ENCODE data around the gene ING3. TPM values are rescaled to one million over a fixed set of nuclear protein-coding genes. Genes with fewer than 3 reads are reported as not detected.

The ING3 gene
- total and polyA plus RNA-seq, 2 donors (not counting 3 experiments of a cell fraction or from before 2014, with no cell fraction given), result 8.7 to 19.6 TPM

DNA sequence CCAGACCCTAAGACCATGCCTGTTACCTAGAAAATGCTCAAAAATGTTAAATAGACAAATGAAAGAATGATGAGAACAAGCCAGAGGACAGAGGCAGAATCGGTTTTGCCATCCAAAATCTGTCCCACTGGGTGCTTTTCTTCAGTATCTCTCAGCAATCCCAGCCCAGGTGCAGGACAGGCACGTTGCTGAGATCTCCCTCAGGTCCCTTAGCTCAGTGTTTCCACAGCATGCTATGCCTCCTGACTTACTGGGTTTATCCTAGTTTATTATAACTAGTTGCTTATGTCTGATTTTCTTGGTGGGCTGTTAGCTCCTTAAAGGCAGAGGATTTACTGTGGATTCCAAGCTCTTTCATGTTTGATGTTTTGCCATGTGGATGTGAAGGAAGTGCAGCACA, 58.2 kb downstream of the ING3 start:
- DNase-seq (ENCODE audit: low read depth, low spot score) (no peak), FAIRE-seq (no peak)
- no peak overlapping the region for H3K27ac ChIP-seq (ENCODE audit: insufficient read depth, low read depth, low read length)
- H3K9me3 ChIP-seq (replicated peaks; ENCODE audit: control insufficient read depth, insufficient read depth, low read length), result no peaks in the 10 kb centered on the region
- H3K9me1 ChIP-seq (replicated peaks; ENCODE audit: control insufficient read depth, extremely low read depth, insufficient read depth, low read length), result no peaks in the 10 kb centered on the region
- peaks cover 2 to 3% of the 10 kb centered on the region in 2 experiments for H3K27me3 ChIP-seq (ENCODE audit: control insufficient read depth in 2 of 2, insufficient read depth in 2 of 2, low read length in 2 of 2)
- POLR2A ChIA-PET, result no interaction called here
- CTCF ChIA-PET, result interaction anchor here (0.9 to 1.1 kb wide), 3 partner anchors 20 to 57 kb away, joined by 3 read pairs; partner anchors contain the start of gene CPED1
- H3K36me3 ChIP-seq (ENCODE audit: control insufficient read depth in 2 of 2, extremely low read depth in 1 of 2, insufficient read depth in 2 of 2, low read length in 2 of 2), result no peaks in the 10 kb centered on the region
- H2AFZ ChIP-seq (ENCODE audit: low read depth, low read length), result no peak overlapping the region
- no peaks in the 10 kb centered on the region for H4K20me1 ChIP-seq (replicated peaks; ENCODE audit: control insufficient read depth, extremely low read depth, insufficient read depth, low read length)
- no peaks in the 10 kb centered on the region for H3K79me2 ChIP-seq (ENCODE audit: control insufficient read depth, insufficient read depth, low read length)
- BruUV-seq (replicated peaks), result no TSS peak
- intact Hi-C loops (cut with micrococcal nuclease) (no loop called here), dilution Hi-C loops (cut with MboI; ENCODE audit: extremely low pct_ligation_motif_present, low sequenced_read_pairs) (no loop called here)
- H3K9ac ChIP-seq (replicated peaks; ENCODE audit: extremely low read depth, insufficient read depth, low read length), result no peak overlapping the region
- TF ChIP-seq FOS (IDR thresholded peaks at IDR 0.05; ENCODE audit: borderline replicate concordance, insufficient read depth, low read length) (no peak), EZH2 (IDR thresholded peaks at IDR 0.05; ENCODE audit: borderline replicate concordance, low read depth, low read length, severe bottlenecking) (no peak)
- TF ChIP-seq, protein P1, sequence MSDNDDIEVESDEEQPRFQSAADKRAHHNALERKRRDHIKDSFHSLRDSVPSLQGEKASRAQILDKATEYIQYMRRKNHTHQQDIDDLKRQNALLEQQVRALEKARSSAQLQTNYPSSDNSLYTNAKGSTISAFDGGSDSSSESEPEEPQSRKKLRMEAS (IDR thresholded peaks at IDR 0.05; ENCODE audit: insufficient read depth, insufficient read length), result no peak
- no peaks in the 10 kb centered on the region for H3K4me1 ChIP-seq (ENCODE audit: control insufficient read depth, extremely low read depth, insufficient read depth, low read length)
- H3K4me3 ChIP-seq (replicated peaks in 1 of 3; ENCODE audit: insufficient read depth in 1 of 3, low read depth in 1 of 3, low read length in 3 of 3), result no peak overlapping the region
- no peak overlapping the region for H3K4me2 ChIP-seq (ENCODE audit: insufficient read depth, low read length)

DNA sequence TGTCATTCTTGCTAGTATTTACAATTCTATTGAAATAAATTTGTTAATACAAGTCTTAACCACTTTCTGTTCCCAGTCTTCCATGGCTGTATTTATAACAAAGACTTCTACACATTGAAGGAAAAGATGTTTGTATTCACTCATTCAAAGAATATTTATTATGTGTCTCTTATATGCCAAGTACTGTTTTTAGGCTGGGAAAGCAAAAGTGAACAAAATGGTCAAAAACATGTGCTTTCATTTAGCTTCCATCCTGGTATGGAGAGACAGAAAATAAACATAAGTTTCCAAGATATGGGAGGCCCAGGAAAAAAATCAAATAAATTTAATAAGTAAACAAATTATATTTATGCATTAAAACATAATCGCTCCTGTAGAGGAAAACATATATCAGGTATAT, 60.8 kb downstream of the ING3 start:
- H3K27me3 ChIP-seq (ENCODE audit: control insufficient read depth in 2 of 2, insufficient read depth in 2 of 2, low read length in 2 of 2), result peaks cover 0 to 3% of the 10 kb centered on the region in 2 experiments
- TF ChIP-seq GATA2 (IDR thresholded peaks at IDR 0.05; ENCODE audit: insufficient read depth, insufficient read length, low read depth, low read length), result no peak
- no peak for TF ChIP-seq EZH2 (IDR thresholded peaks at IDR 0.05; ENCODE audit: borderline replicate concordance, low read depth, low read length, severe bottlenecking)
- TF ChIP-seq POLR2A (IDR thresholded peaks at IDR 0.05; ENCODE audit: low read depth, low read length), result no peak
- no peak for TF ChIP-seq MYC (IDR thresholded peaks at IDR 0.05; ENCODE audit: low read depth, low read length)
- no peak for TF ChIP-seq FOS (IDR thresholded peaks at IDR 0.05; ENCODE audit: borderline replicate concordance, insufficient read depth, low read length)
- intact Hi-C loops (cut with micrococcal nuclease), result no loop called here
- no peaks in the 10 kb centered on the region for H3K79me2 ChIP-seq (ENCODE audit: control insufficient read depth, insufficient read depth, low read length)
- H3K9me3 ChIP-seq (replicated peaks; ENCODE audit: control insufficient read depth, insufficient read depth, low read length), result no peaks in the 10 kb centered on the region
- no peak overlapping the region for H3K27ac ChIP-seq (ENCODE audit: insufficient read depth, low read depth, low read length)
- H3K36me3 ChIP-seq (ENCODE audit: control insufficient read depth in 2 of 2, extremely low read depth in 1 of 2, insufficient read depth in 2 of 2, low read length in 2 of 2), result no peaks in the 10 kb centered on the region
- H3K9me1 ChIP-seq (replicated peaks; ENCODE audit: control insufficient read depth, extremely low read depth, insufficient read depth, low read length), result no peaks in the 10 kb centered on the region
- H3K4me2 ChIP-seq (ENCODE audit: insufficient read depth, low read length), result no peak overlapping the region
- FAIRE-seq (no peak), DNase-seq (ENCODE audit: low read depth, low spot score) (no peak)
- no peaks in the 10 kb centered on the region for H4K20me1 ChIP-seq (replicated peaks; ENCODE audit: control insufficient read depth, extremely low read depth, insufficient read depth, low read length)
- ChIA-PET POLR2A (no interaction called here), CTCF (interaction anchor here (1.5 kb wide), 1 partner anchor 21 kb away, joined by 4 read pairs; no protein-coding TSS in a partner anchor)
- dilution Hi-C loops (cut with MboI; ENCODE audit: extremely low pct_ligation_motif_present, low sequenced_read_pairs), result no loop called here
- no peak overlapping the region for H2AFZ ChIP-seq (ENCODE audit: low read depth, low read length)
- no peak overlapping the region for H3K9ac ChIP-seq (replicated peaks; ENCODE audit: extremely low read depth, insufficient read depth, low read length)
- no peaks in the 10 kb centered on the region for H3K4me1 ChIP-seq (ENCODE audit: control insufficient read depth, extremely low read depth, insufficient read depth, low read length)
- no TSS peak for BruUV-seq (replicated peaks)
- no peak overlapping the region for H3K4me3 ChIP-seq (replicated peaks in 1 of 3; ENCODE audit: insufficient read depth in 1 of 3, low read depth in 1 of 3, low read length in 3 of 3)
